GM12801 (cell line): ENCODE results near the gene RMRP.

Experiments
- CTCF ChIP-seq: IDR thresholded peaks from one replicate; pipeline ENCODE4 v1.5.1; 2011; ENCODE audit warnings: control low read depth; ENCODE audit not compliant: insufficient read length; ENCODE audit errors: extremely low read depth

Gene RMRP

GRCh38 chr9:35627575-35627974 is 30.2 kb downstream of the RMRP start:
- TF ChIP-seq CTCF: no peak

GRCh38 chr9:35619800-35620158 is 38.0 kb downstream of the RMRP start:
- no peak for TF ChIP-seq CTCF

GRCh38 chr9:35618854-35619799 is 38.7 kb downstream of the RMRP start:
- TF ChIP-seq CTCF: no peak

GRCh38 chr9:35618325-35618727 is 39.5 kb downstream of the RMRP start, which contains the start of gene CD72:
Gene CD72 (minus strand): TSS chr9:35618413. CDS start chr9:35618303, 110 bp downstream.
- no peak for TF ChIP-seq CTCF

- no peak for TF ChIP-seq CTCF
Measured at GRCh38 chr9:35617548-35617947, 40.3 kb downstream of the RMRP start.

GRCh38 chr9:35616681-35617459 is 40.9 kb downstream of the RMRP start:
- TF ChIP-seq CTCF: no peak

- no peak for TF ChIP-seq CTCF
Measured at GRCh38 chr9:35615981-35616680, 41.7 kb downstream of the RMRP start.
